Measurements from ENCODE around the gene ZNF107. TPM values are rescaled to one million over a fixed set of nuclear protein-coding genes. Genes with fewer than 3 reads are reported as not detected.

Gene ZNF107
- total and polyA plus RNA-seq, 2 of the 13 experiments (the other 11 are each of a cell fraction or from before 2014, with no cell fraction given), result 2.5 to 5.4 TPM

- H3K4me1 ChIP-seq (ENCODE audit: insufficient read depth, low read length), result peaks cover 45% of the 10 kb centered on the region
- H4K20me1 ChIP-seq (ENCODE audit: insufficient read depth, low read length), result no peaks in the 10 kb centered on the region
- TF ChIP-seq KDM5A (IDR thresholded peaks at IDR 0.05; ENCODE audit: borderline replicate concordance, low read length), result no peak
- intact Hi-C loops (cut with micrococcal nuclease; ENCODE audit: unreplicated experiment) (no loop called here), in situ Hi-C loops (cut with HindIII; ENCODE audit: extremely low pct_ligation_motif_present, low pct_unique_long_range_greater_than_20kb) (no loop called here)
- BruUV-seq (replicated peaks), result no TSS peak
- H3K4me3 ChIP-seq (replicated peaks in 1 of 3; ENCODE audit: insufficient read depth in 1 of 3, low read depth in 2 of 3, low read length in 3 of 3), result no peak overlapping the region
- no peaks in the 10 kb centered on the region for H3K79me2 ChIP-seq (ENCODE audit: insufficient read depth, low read length)
- no peaks in the 10 kb centered on the region for H3K27me3 ChIP-seq (ENCODE audit: control insufficient read depth in 1 of 2, insufficient read depth in 2 of 2, low read length in 2 of 2)
- CTCF ChIA-PET (ENCODE audit: low intra/inter-chr PET ratio, low total read pairs), result no interaction called here
- no peak overlapping the region for H3K27ac ChIP-seq (ENCODE audit: extremely low read length, insufficient read depth, low read length)
- no peak overlapping the region for H3K9ac ChIP-seq (ENCODE audit: insufficient read depth, low read depth, low read length)
- POLR2A ChIA-PET, result no interaction called here
- ATAC-seq (no peak), FAIRE-seq (no peak), DNase-seq (ENCODE audit: low spot score) (no peak)
- WGBS (ENCODE audit: low lambda C conversion rate), result 24% methylated on average over 5 of the region's 5 CpGs
- no peak overlapping the region for H3K4me2 ChIP-seq (ENCODE audit: low read depth, low read length)
- no peak overlapping the region for H2AFZ ChIP-seq (ENCODE audit: low read length)
- H3K9me3 ChIP-seq (ENCODE audit: low read length), result no peaks in the 10 kb centered on the region
- H3K36me3 ChIP-seq (replicated peaks in 1 of 2; ENCODE audit: control insufficient read depth in 1 of 2, insufficient read depth in 2 of 2, low read length in 2 of 2), result no peaks in the 10 kb centered on the region
These were observed 39.9 kb upstream of the ZNF107 start for GRCh38 chr7:64626083-64626469.

GRCh38 chr7:64626557-64626956 is 39.4 kb upstream of the ZNF107 start:
- Histone ChIP-seq H3K4me3 (replicated peaks in 1 of 3; ENCODE audit: insufficient read depth in 1 of 3, low read depth in 2 of 3, low read length in 3 of 3) (no peak overlapping the region), H3K36me3 (replicated peaks in 1 of 2; ENCODE audit: control insufficient read depth in 1 of 2, insufficient read depth in 2 of 2, low read length in 2 of 2) (no peaks in the 10 kb centered on the region), H4K20me1 (ENCODE audit: insufficient read depth, low read length) (no peaks in the 10 kb centered on the region), H3K27ac (ENCODE audit: extremely low read length, insufficient read depth, low read length) (no peak overlapping the region), H3K4me1 (ENCODE audit: insufficient read depth, low read length) (peaks cover 49% of the 10 kb centered on the region), H3K27me3 (ENCODE audit: control insufficient read depth in 1 of 2, insufficient read depth in 2 of 2, low read length in 2 of 2) (no peaks in the 10 kb centered on the region), H3K9me3 (ENCODE audit: low read length) (no peaks in the 10 kb centered on the region), H3K79me2 (ENCODE audit: insufficient read depth, low read length) (no peaks in the 10 kb centered on the region), H2AFZ (ENCODE audit: low read length) (no peak overlapping the region), H3K9ac (ENCODE audit: insufficient read depth, low read depth, low read length) (no peak overlapping the region), H3K4me2 (ENCODE audit: low read depth, low read length) (no peak overlapping the region)
- DNase-seq (ENCODE audit: low spot score) (no peak), FAIRE-seq (no peak), ATAC-seq (peak; percentile 54)
- no TSS peak for BruUV-seq (replicated peaks)
- intact Hi-C loops (cut with micrococcal nuclease; ENCODE audit: unreplicated experiment) (no loop called here), in situ Hi-C loops (cut with HindIII; ENCODE audit: extremely low pct_ligation_motif_present, low pct_unique_long_range_greater_than_20kb) (no loop called here)
- CTCF ChIA-PET (ENCODE audit: low intra/inter-chr PET ratio, low total read pairs), result no interaction called here
- WGBS (ENCODE audit: low lambda C conversion rate), result 10% methylated on average over 2 of the region's 2 CpGs
- POLR2A ChIA-PET, result no interaction called here
- TF ChIP-seq ZNF724P (CRISPR knock-in tag; IDR thresholded peaks at IDR 0.05; ENCODE audit: borderline replicate concordance) (no peak), FOXA3 (CRISPR knock-in tag; IDR thresholded peaks at IDR 0.05) (peak; percentile 85), FOXK1 (CRISPR knock-in tag; IDR thresholded peaks at IDR 0.05; ENCODE audit: borderline replicate concordance, low read depth) (peak; percentile 39; the same call in 1 of the 2 replicates), ZNF703 (CRISPR knock-in tag; IDR thresholded peaks at IDR 0.05; ENCODE audit: borderline replicate concordance) (no peak), SAP130 (CRISPR knock-in tag; IDR thresholded peaks at IDR 0.05; ENCODE audit: low read depth) (no peak), RARG (CRISPR knock-in tag; IDR thresholded peaks at IDR 0.05; ENCODE audit: low read depth) (no peak), HOXD1 (CRISPR knock-in tag; IDR thresholded peaks at IDR 0.05) (no peak), STAT6 (CRISPR knock-in tag; IDR thresholded peaks at IDR 0.05; ENCODE audit: borderline replicate concordance) (no peak), CREM (IDR thresholded peaks at IDR 0.05) (no peak), CREM (CRISPR knock-in tag; IDR thresholded peaks at IDR 0.05) (no peak), SOX6 (IDR thresholded peaks at IDR 0.05) (no peak), SOX6 (CRISPR knock-in tag; IDR thresholded peaks at IDR 0.05) (0 out of 2 replicates have a peak, but pooled peaks have one; percentile 10), REXO4 (CRISPR knock-in tag; IDR thresholded peaks at IDR 0.05; ENCODE audit: borderline replicate concordance) (no peak), MYC (CRISPR knock-in tag; IDR thresholded peaks at IDR 0.05; ENCODE audit: borderline replicate concordance) (no peak), NR2F6 (IDR thresholded peaks at IDR 0.05) (no peak), NR2F6 (CRISPR knock-in tag; IDR thresholded peaks at IDR 0.05) (no peak), JUN (CRISPR knock-in tag; IDR thresholded peaks at IDR 0.05) (no peak), ZNF546 (CRISPR knock-in tag; conservative IDR thresholded peaks at IDR 0.05) (no peak)
